H1 (cell line): ENCODE measurements around the gene PTCH1. TPM values are rescaled to one million over a fixed set of nuclear protein-coding genes. Genes with fewer than 3 reads are reported as not detected.

Source experiments
- CTCF ChIA-PET: fragments of 300-600 bp; sonication (Branson Sonifier 250); formaldehyde crosslinking; loops from one replicate; lab custom pipeline; 2021; ENCODE audit not compliant: partially characterized antibody; lab: Charles Lee
- POLR2A ChIA-PET: fragments of 300-600 bp; sonication (Branson Sonifier 250); formaldehyde crosslinking; loops from one replicate; lab custom pipeline; 2021; ENCODE audit warnings: inconsistent platforms; ENCODE audit not compliant: partially characterized antibody; lab: Charles Lee
- DNase-seq, 2 experiments: peaks; one replicate each; pipeline versions ENCODE4 v3.0.0 to v3.0.0-alpha.2; 2010 to 2022; ENCODE audit warnings: low spot score in 2 of 2, low read depth in 1 of 2, mixed read lengths in 1 of 2
- FAIRE-seq: peaks from 2 replicates; lab custom pipeline; 2011; peaks lifted over from hg19 to GRCh38; lab: Jason Lieb, UNC
- H2AFZ ChIP-seq: 2 replicates; pipeline ENCODE4 v1.8.1; 2012; ENCODE audit warnings: low read length, inconsistent platforms
- H2AK5ac ChIP-seq: 2 replicates; pipeline ENCODE4 v1.6.1; 2013; ENCODE audit warnings: low read depth, low read length
- H2BK120ac ChIP-seq: replicated peaks from 2 replicates; pipeline ENCODE3; 2013; ENCODE audit warnings: low read depth, low read length, inconsistent platforms
- H2BK12ac ChIP-seq: 2 replicates; pipeline ENCODE4 v1.6.1; 2013; ENCODE audit warnings: low read depth, low read length
- H2BK15ac ChIP-seq: 2 replicates; pipeline ENCODE4 v1.6.1; 2013; ENCODE audit warnings: low read length
- H2BK20ac ChIP-seq: 2 replicates; pipeline ENCODE4 v1.6.1; 2013; ENCODE audit warnings: low read length
- H2BK5ac ChIP-seq: 2 replicates; pipeline ENCODE4 v1.6.1; 2013; ENCODE audit warnings: low read depth, low read length
- H3K14ac ChIP-seq: 2 replicates; pipeline ENCODE4 v1.6.1; 2013; ENCODE audit warnings: inconsistent platforms; ENCODE audit not compliant: insufficient read length
- H3K18ac ChIP-seq: 2 replicates; pipeline ENCODE4 v1.6.1; 2013; ENCODE audit warnings: low read length; ENCODE audit errors: extremely low read depth
- H3K23ac ChIP-seq: 2 replicates; pipeline ENCODE4 v1.6.1; 2013; ENCODE audit warnings: inconsistent platforms; ENCODE audit not compliant: insufficient read length
- H3K23me2 ChIP-seq: 2 replicates; pipeline ENCODE4 v1.6.1; 2013; ENCODE audit warnings: low read depth, low read length
- H3K27ac ChIP-seq: 2 replicates; pipeline ENCODE4 v1.6.1; 2011; ENCODE audit warnings: low read depth, low read length, inconsistent platforms
- H3K27me3 ChIP-seq, 4 experiments: replicated peaks in 1 of 4; 1 replicate in 1 of 4; 2 replicates in 3 of 4; pipeline versions ENCODE4 v1.6.1 to v1.8.1; 2011 to 2013; ENCODE audit warnings: low read length in 3 of 4, mild to moderate bottlenecking in 3 of 4, inconsistent platforms in 2 of 4, mixed read lengths in 2 of 4, moderate library complexity in 1 of 4; ENCODE audit not compliant: control insufficient read depth in 3 of 4, insufficient read depth in 3 of 4; ENCODE audit errors: extremely low read depth in 1 of 4
- H3K36me3 ChIP-seq, 4 experiments: 2 replicates each; pipeline versions ENCODE4 v1.6.1 to v1.8.1; 2011 to 2013; ENCODE audit warnings: mild to moderate bottlenecking in 4 of 4, low read length in 3 of 4, moderate library complexity in 2 of 4, control low read depth in 1 of 4, inconsistent platforms in 1 of 4; ENCODE audit not compliant: insufficient read depth in 4 of 4, control insufficient read depth in 2 of 4
- H3K4ac ChIP-seq: replicated peaks from 2 replicates; pipeline ENCODE3; 2013; ENCODE audit warnings: low read length, low read depth, mixed read lengths, inconsistent platforms; ENCODE audit not compliant: insufficient read length
- H3K4me1 ChIP-seq, 4 experiments: replicated peaks in 1 of 4; 1 replicate in 1 of 4; 2 replicates in 3 of 4; pipeline versions ENCODE4 v1.6.1 to v1.8.1; 2011 to 2013; ENCODE audit warnings: low read length in 3 of 4, inconsistent platforms in 2 of 4, mixed read lengths in 1 of 4; ENCODE audit not compliant: insufficient read depth in 4 of 4, control insufficient read depth in 3 of 4
- H3K4me2 ChIP-seq, 2 experiments: 2 replicates each; pipeline versions ENCODE4 v1.6.1 to v1.8.1; 2011 to 2013; ENCODE audit warnings: low read depth in 2 of 2, low read length in 2 of 2, control low read depth in 1 of 2, inconsistent platforms in 1 of 2, mild to moderate bottlenecking in 1 of 2; ENCODE audit not compliant: insufficient read depth in 1 of 2
- H3K4me3 ChIP-seq, 4 experiments: fragments of 200-600, 300-600 bp in 1 of 4; sonication (generic), shearing (Covaris generic), sonication (Bioruptor Twin) in 1 of 4; 2 replicates each; pipeline versions ENCODE4 v1.5.1 to v1.8.1; 2011 to 2016; ENCODE audit warnings: low read length in 4 of 4, low read depth in 3 of 4, control low read depth in 2 of 4, inconsistent platforms in 2 of 4, mild to moderate bottlenecking in 2 of 4, mixed read lengths in 1 of 4, moderate library complexity in 1 of 4; ENCODE audit not compliant: insufficient read depth in 2 of 4; ENCODE audit errors: extremely low read depth in 1 of 4
- H3K56ac ChIP-seq: replicated peaks from 2 replicates; pipeline ENCODE3; 2013; ENCODE audit warnings: low read depth, mild to moderate bottlenecking, mixed read lengths, low read length, inconsistent platforms; ENCODE audit not compliant: insufficient read length
- H3K79me1 ChIP-seq: 2 replicates; pipeline ENCODE4 v1.6.1; 2013; ENCODE audit warnings: low read depth, low read length, control low read depth
- H3K79me2 ChIP-seq, 2 experiments: 2 replicates each; pipeline versions ENCODE4 v1.6.1 to v1.8.1; 2012 to 2013; ENCODE audit warnings: low read length in 2 of 2, mild to moderate bottlenecking in 2 of 2, inconsistent platforms in 1 of 2; ENCODE audit not compliant: insufficient read depth in 2 of 2, control insufficient read depth in 1 of 2
- H3K9ac ChIP-seq, 4 experiments: replicated peaks in 1 of 4; 1 replicate in 1 of 4; 2 replicates in 3 of 4; pipeline versions ENCODE4 v1.6.1 to v1.8.1; 2011 to 2013; ENCODE audit warnings: low read depth in 3 of 4, low read length in 3 of 4, control low read depth in 2 of 4, mild to moderate bottlenecking in 2 of 4, moderate library complexity in 2 of 4, inconsistent platforms in 1 of 4; ENCODE audit errors: extremely low read depth in 1 of 4
- H3K9me3 ChIP-seq, 2 experiments: 2 replicates each; pipeline versions ENCODE4 v1.6.1 to v1.8.1; 2012 to 2013; ENCODE audit warnings: mild to moderate bottlenecking in 2 of 2, moderate library complexity in 2 of 2, control low read depth in 1 of 2, inconsistent platforms in 1 of 2, low read depth in 1 of 2, low read length in 1 of 2, mixed read lengths in 1 of 2; ENCODE audit not compliant: insufficient read depth in 2 of 2
- H4K20me1 ChIP-seq, 2 experiments: replicated peaks in 1 of 2; 2 replicates each; pipeline versions ENCODE3 to v1.8.1; 2011 to 2013; ENCODE audit warnings: inconsistent platforms in 2 of 2, low read length in 2 of 2, mild to moderate bottlenecking in 1 of 2; ENCODE audit not compliant: insufficient read depth in 2 of 2, control insufficient read depth in 1 of 2
- H4K5ac ChIP-seq: 2 replicates; pipeline ENCODE4 v1.6.1; 2013; ENCODE audit warnings: low read length, low read depth, mixed read lengths, inconsistent platforms; ENCODE audit not compliant: insufficient read length
- H4K8ac ChIP-seq: 2 replicates; pipeline ENCODE4 v1.8.0; 2013; ENCODE audit warnings: mild to moderate bottlenecking, moderate library complexity, low read length, inconsistent platforms; ENCODE audit not compliant: insufficient read depth; ENCODE audit errors: extremely low read depth
- H4K91ac ChIP-seq: replicated peaks from 2 replicates; pipeline ENCODE3; 2013; ENCODE audit warnings: low read length, mixed read lengths, inconsistent platforms; ENCODE audit not compliant: insufficient read length
- ASH2L ChIP-seq: fragments of 200-600, 300-600 bp; sonication (generic); IDR thresholded peaks from one replicate; pipeline ENCODE4 v1.7.1; 2017; ENCODE audit warnings: low read length
- ATF3 ChIP-seq: IDR thresholded peaks from 2 replicates; pipeline ENCODE4 v1.6.1; 2011; ENCODE audit warnings: low read depth, mild to moderate bottlenecking, low read length; ENCODE audit not compliant: insufficient read depth
- CBX8 ChIP-seq: fragments of 300-800, 300-1000 bp; sonication (generic); IDR thresholded peaks from 2 replicates; pipeline ENCODE4 v1.7.1; 2016; ENCODE audit warnings: low read depth, low read length, borderline replicate concordance
- MAX ChIP-seq: IDR thresholded peaks from 2 replicates; pipeline ENCODE4 v1.6.1; 2012; ENCODE audit warnings: inconsistent platforms
- RBBP5 ChIP-seq: IDR thresholded peaks from 2 replicates; pipeline ENCODE4 v1.7.1; 2012; ENCODE audit warnings: low read depth, mild to moderate bottlenecking, inconsistent platforms, low read length, moderate library complexity, borderline replicate concordance
- SIRT6 ChIP-seq: IDR thresholded peaks from one replicate; pipeline ENCODE4 v1.7.1; 2012; ENCODE audit warnings: low read length, inconsistent platforms
- SP1 ChIP-seq: IDR thresholded peaks from 2 replicates; pipeline ENCODE4 v1.6.1; 2011; ENCODE audit warnings: low read depth, low read length
- SP4 ChIP-seq: IDR thresholded peaks from 2 replicates; pipeline ENCODE4 v1.6.1; 2012; ENCODE audit warnings: low read length, inconsistent platforms
- SRF ChIP-seq: IDR thresholded peaks from 2 replicates; pipeline ENCODE4 v1.6.1; 2011; ENCODE audit warnings: mild to moderate bottlenecking, low read depth, low read length, moderate library complexity
- SUZ12 ChIP-seq: fragments of 200-600 bp; sonication (generic); IDR thresholded peaks from 2 replicates; pipeline ENCODE4 v1.6.1; 2012; ENCODE audit warnings: mild to moderate bottlenecking, inconsistent platforms, low read length, moderate library complexity, mixed read lengths
- TCF12 ChIP-seq: IDR thresholded peaks from 2 replicates; pipeline ENCODE4 v1.6.1; 2011; ENCODE audit warnings: low read depth, mild to moderate bottlenecking, low read length
- ZNF274 ChIP-seq: IDR thresholded peaks from 2 replicates; pipeline ENCODE4 v1.7.0; 2012; ENCODE audit warnings: low read length, borderline replicate concordance; ENCODE audit errors: extremely low read depth
- WGBS, 2 experiments: shearing (Covaris generic) in 1 of 2; methylation state at CpG; one replicate each; pipeline versions ENCODE4 v1.1.6 to v1.1.7; 2013 to 2015; ENCODE audit warnings: low lambda C conversion rate in 2 of 2, mixed read lengths in 2 of 2, inconsistent platforms in 1 of 2, low coverage in 1 of 2, missing lambda C conversion rate in 1 of 2; ENCODE audit not compliant: insufficient replicate concordance in 2 of 2, insufficient coverage in 1 of 2, insufficient read length in 1 of 2; ENCODE audit errors: extremely low coverage in 1 of 2, missing lambda C conversion rate in 1 of 2; 5-methylcytosine and 5-hydroxymethylcytosine counted together
- polyA plus RNA-seq, 7 experiments: library from polyadenylated mRNA; depleted of rRNA in 3 of 7; stranded (reverse) in 5 of 7; unstranded in 2 of 7; fragments of >200 nt in 5 of 7; fragments of 200-250 nt in 2 of 7; gene quantifications; 1 replicate in 5 of 7; 2 replicates in 1 of 7; 4 replicates in 1 of 7; pipeline versions ENCODE4 v1.2.1 to v1.2.3, GENCODE V29; 2011 to 2013; ENCODE audit warnings: missing spikeins in 2 of 7, mixed read lengths in 2 of 7
- total RNA-seq: library from RNA; stranded (reverse); fragmentation: NEBNext Ultra II Directional; extraction: Animal tissue kit (Norgen Biotek cat#: 25700); gene quantifications from 2 replicates; pipeline ENCODE4 v1.2.1, GENCODE V29; 2021

Gene PTCH1
- total and polyA plus RNA-seq, 2 of the 8 experiments (the other 6 are each of a cell fraction or from before 2014, with no cell fraction given) = 6.4 to 34.1 TPM

- Histone ChIP-seq H2AK5ac (no peak overlapping the region), H3K56ac (no peak overlapping the region), H3K4me1 (peaks cover 4 to 16% (median 8%) of the 10 kb centered on the region in 4 experiments), H3K27me3 (no peaks in the 10 kb centered on the region), H3K14ac (no peak overlapping the region), H3K23ac (no peak overlapping the region), H3K9ac (no peak overlapping the region), H4K5ac (no peak overlapping the region), H3K23me2 (no peaks in the 10 kb centered on the region), H3K4me3 (no peak overlapping the region), H2AFZ (no peak overlapping the region), H3K79me2 (no peaks in the 10 kb centered on the region), H2BK20ac (no peak overlapping the region), H2BK120ac (no peak overlapping the region), H3K9me3 (no peaks in the 10 kb centered on the region), H2BK5ac (no peak overlapping the region), H3K18ac (no peak overlapping the region), H3K27ac (no peak overlapping the region), H3K4me2 (no peak overlapping the region), H4K20me1 (peaks cover 0 to 4% of the 10 kb centered on the region in 2 experiments), H2BK12ac (no peak overlapping the region), H2BK15ac (no peak overlapping the region), H3K36me3 (peaks cover 8 to 73% (median 34%) of the 10 kb centered on the region in 4 experiments; a peak in 6 of 8 replicates), H3K4ac (no peak overlapping the region), H4K8ac (no peak overlapping the region), H3K79me1 (no peaks in the 10 kb centered on the region; the same call in 1 of the 2 replicates), H4K91ac (no peak overlapping the region)
- WGBS, 2 experiments = 89% methylated on average over 4 of the region's 4 CpGs; no CpG with 5 or more reads in 1 of the 2 experiments
- CTCF ChIA-PET = interaction anchor here (0.9 to 1.1 kb wide), 2 partner anchors 15 to 129 kb away, joined by 3 to 4 read pairs; no protein-coding TSS in a partner anchor
- DNase-seq = no peak
- no peak for TF ChIP-seq CBX8
- no peak for TF ChIP-seq SP4
- no peak for TF ChIP-seq SP1
- no peak for TF ChIP-seq RBBP5
- no peak for TF ChIP-seq TCF12
- TF ChIP-seq ZNF274 = no peak
- TF ChIP-seq SUZ12 = no peak
- no peak for TF ChIP-seq SIRT6
- no peak for TF ChIP-seq SRF
- no peak for TF ChIP-seq ASH2L
- TF ChIP-seq MAX = no peak
- TF ChIP-seq ATF3 = no peak
- POLR2A ChIA-PET = no interaction called here
- no peak for FAIRE-seq
These were observed 51.7 kb downstream of the PTCH1 start for GRCh38 chr9:95465115-95465514.
